Prostate gland (tissue), 2 donors: Measurements from ENCODE around the gene STK25. TPM values are rescaled to one million over a fixed set of nuclear protein-coding genes. Genes with fewer than 3 reads are reported as not detected.
A peak's percentile ranks its signal among the peaks of the same experiment; 100 is the strongest.
"Not testable (repeated sequence)": the region's sequence is repeated elsewhere in the genome, so short reads cannot be mapped to it uniquely, and the experiment has no call there.

ENCODE experiments used
- DNase-seq: peaks from one replicate; pipeline ENCODE4 v3.0.0-alpha.2; 2019; ENCODE audit warnings: low spot score
- H3K27ac ChIP-seq, 2 donors: fragments of 200-600 bp; sonication (generic); 2 replicates each; pipeline ENCODE4 v1.5.1; 2017 to 2019
- H3K27me3 ChIP-seq: fragments of 200-600 bp; sonication (generic); replicated peaks from 2 replicates; pipeline ENCODE4 v1.5.1; 2019; ENCODE audit not compliant: insufficient read depth
- H3K36me3 ChIP-seq, 2 donors: fragments of 200-600 bp; sonication (generic); 1 replicate in 1 of 2; 2 replicates in 1 of 2; pipeline versions ENCODE4 v1.5.1 to v1.8.1; 2017 to 2019
- H3K4me1 ChIP-seq: fragments of 200-600 bp; sonication (generic); replicated peaks from 2 replicates; pipeline ENCODE4 v1.5.1; 2019
- H3K4me3 ChIP-seq, 2 donors: fragments of 200-600 bp; sonication (generic); 2 replicates each; pipeline ENCODE4 v1.5.1; 2017 to 2019
- H3K9me3 ChIP-seq: fragments of 200-600 bp; sonication (generic); 2 replicates; pipeline ENCODE4 v1.5.1; 2017
- POLR2A ChIP-seq: fragments of 450-650 bp; IDR thresholded peaks from one replicate; pipeline ENCODE4 v1.6.1; 2016; ENCODE audit warnings: antibody characterized with exemption, mild to moderate bottlenecking
- POLR2AphosphoS5 ChIP-seq: sonication (generic); formaldehyde crosslinking; IDR thresholded peaks from one replicate; pipeline ENCODE4 v1.6.1; 2017; ENCODE audit warnings: antibody characterized with exemption
- WGBS: methylation state at CpG from one replicate; pipeline ENCODE4 v1.1.5; 2018; 5-methylcytosine and 5-hydroxymethylcytosine counted together
- intact Hi-C: fragments of 100-400 bp; cut with DNase I; formaldehyde crosslinking; loops from one replicate; pipeline ENCODE4 v1.14.2; 2022
- total RNA-seq, 2 donors: library from RNA; depleted of rRNA; stranded (reverse); fragments of >200 nt; gene quantifications; one replicate each; pipeline ENCODE4 v1.1.0, GENCODE V29; 2016
- TF ChIP-seq, protein P1 (sequence below), 4 experiments: fragments of 200-600 bp in 2 of 4; fragments of 450-650 bp in 2 of 4; sonication (generic) in 2 of 4; IDR thresholded peaks; 1 replicate in 3 of 4; 2 replicates in 1 of 4; pipeline ENCODE4 v1.5.1; 2016 to 2019; ENCODE audit warnings: antibody characterized with exemption in 4 of 4, mild to moderate bottlenecking in 2 of 4, moderate library complexity in 2 of 4

STK25 gene
- total RNA-seq, 2 donors from 2014 or later = 169 to 235 TPM

DNA sequence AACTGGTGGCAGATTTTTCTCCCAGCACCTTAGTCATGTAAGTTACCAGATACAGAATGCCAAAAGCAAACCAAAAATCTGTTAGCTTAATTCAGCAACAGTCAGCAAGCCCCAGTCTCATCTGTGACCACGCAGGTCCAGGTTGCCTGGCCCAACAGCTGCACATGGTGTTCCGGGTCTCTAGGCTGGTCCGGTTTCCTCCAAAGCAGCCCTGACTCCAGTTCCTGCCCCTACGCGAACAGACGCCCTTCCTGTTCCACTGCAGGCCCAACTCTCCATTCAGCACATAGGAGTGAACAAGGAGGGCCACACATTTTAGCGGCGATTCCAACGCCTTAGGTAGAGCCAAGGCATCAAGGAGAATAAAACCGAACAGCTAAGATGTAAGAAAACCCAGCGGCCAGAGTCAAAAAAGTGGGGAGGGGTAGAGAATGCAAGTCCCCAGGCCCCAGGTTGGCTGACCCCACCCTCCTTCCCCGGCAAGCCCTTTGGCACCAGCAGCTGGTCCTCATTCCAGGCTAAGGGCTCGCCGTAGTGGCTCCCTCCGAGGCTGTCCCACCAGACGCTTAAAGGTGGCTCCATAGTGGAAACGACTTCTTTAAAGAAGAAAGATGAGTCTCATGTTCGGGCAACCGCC is 1.5 kb downstream of the STK25 start:
- no peak for DNase-seq
- no peaks in the 10 kb centered on the region for H3K9me3 ChIP-seq
- no peaks in the 10 kb centered on the region for H3K36me3 ChIP-seq
- H3K27me3 ChIP-seq = no peaks in the 10 kb centered on the region
- peaks cover 4% of the 10 kb centered on the region for H3K4me1 ChIP-seq
- 37% methylated on average over 19 of the region's 19 CpGs for WGBS
- TF ChIP-seq, protein P1, sequence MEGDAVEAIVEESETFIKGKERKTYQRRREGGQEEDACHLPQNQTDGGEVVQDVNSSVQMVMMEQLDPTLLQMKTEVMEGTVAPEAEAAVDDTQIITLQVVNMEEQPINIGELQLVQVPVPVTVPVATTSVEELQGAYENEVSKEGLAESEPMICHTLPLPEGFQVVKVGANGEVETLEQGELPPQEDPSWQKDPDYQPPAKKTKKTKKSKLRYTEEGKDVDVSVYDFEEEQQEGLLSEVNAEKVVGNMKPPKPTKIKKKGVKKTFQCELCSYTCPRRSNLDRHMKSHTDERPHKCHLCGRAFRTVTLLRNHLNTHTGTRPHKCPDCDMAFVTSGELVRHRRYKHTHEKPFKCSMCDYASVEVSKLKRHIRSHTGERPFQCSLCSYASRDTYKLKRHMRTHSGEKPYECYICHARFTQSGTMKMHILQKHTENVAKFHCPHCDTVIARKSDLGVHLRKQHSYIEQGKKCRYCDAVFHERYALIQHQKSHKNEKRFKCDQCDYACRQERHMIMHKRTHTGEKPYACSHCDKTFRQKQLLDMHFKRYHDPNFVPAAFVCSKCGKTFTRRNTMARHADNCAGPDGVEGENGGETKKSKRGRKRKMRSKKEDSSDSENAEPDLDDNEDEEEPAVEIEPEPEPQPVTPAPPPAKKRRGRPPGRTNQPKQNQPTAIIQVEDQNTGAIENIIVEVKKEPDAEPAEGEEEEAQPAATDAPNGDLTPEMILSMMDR (IDR thresholded peaks at IDR 0.05) = no peak
- TF ChIP-seq POLR2A = no peak
- no peak for TF ChIP-seq POLR2AphosphoS5
- intact Hi-C loops = loop anchor here (5.0 to 10.0 kb wide), 2 partner anchors 152 to 190 kb away; partner anchors contain the start of genes FARP2, HDLBP and SEPTIN2
- no peak overlapping the region for H3K27ac ChIP-seq
- peak overlapping the region; percentile 96 for H3K4me3 ChIP-seq

DNA sequence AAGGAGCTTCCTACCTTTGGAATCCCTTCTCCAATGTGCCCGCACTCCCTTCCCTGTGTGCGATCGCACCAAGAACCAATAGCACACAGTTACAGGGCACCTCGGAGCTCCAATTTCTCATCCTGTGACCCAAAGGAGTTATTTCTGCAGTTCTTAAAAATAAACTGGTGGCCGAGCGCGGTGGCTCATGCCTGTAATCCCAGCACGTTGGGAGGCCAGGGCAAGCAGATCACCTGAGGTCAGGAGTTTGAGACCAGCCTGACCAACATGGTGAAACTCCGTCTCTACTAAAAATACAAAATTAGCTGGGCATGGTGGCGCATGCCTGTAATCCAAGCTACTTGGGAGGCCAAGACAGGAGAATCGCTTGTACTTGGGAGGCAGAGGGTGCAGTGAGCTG is 2.1 kb downstream of the STK25 start:
- 96% methylated on average over 11 of the region's 11 CpGs for WGBS
- not testable (repeated sequence) for H3K27me3 ChIP-seq

DNA sequence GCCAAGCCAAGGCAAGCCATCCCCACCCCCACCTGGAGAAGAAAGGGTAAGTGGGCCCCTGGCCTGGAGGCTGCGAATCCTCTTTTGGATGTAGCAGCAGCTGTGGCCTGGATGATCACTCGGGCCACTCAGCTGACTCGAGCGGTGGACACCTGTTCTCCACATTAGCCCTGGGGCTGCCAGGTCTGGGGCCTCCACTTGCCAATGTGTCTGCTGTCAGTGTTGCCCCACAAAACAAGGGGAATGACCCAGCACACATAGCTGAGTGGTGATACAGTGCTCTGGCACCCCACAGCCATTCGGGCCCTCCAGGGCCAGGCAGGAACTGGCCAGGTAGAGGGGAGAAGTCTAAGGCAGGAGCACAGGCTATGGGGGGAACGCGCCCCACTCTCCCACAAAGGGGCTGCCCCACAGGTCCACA is 2.6 kb downstream of the STK25 start:
- H3K36me3 ChIP-seq = no peaks in the 10 kb centered on the region
- H3K9me3 ChIP-seq = no peaks in the 10 kb centered on the region
- peaks cover 4% of the 10 kb centered on the region for H3K4me1 ChIP-seq
- no peak for DNase-seq
- H3K27ac ChIP-seq = no peak overlapping the region
- no peak overlapping the region for H3K4me3 ChIP-seq
- intact Hi-C loops = loop anchor here (5.0 to 10.0 kb wide), 2 partner anchors 151 to 188 kb away; partner anchors contain the start of genes FARP2, HDLBP and SEPTIN2
- TF ChIP-seq POLR2AphosphoS5 (no peak), POLR2A (no peak)
- TF ChIP-seq, protein P1 (IDR thresholded peaks at IDR 0.05) = no peak
- 89% methylated on average over 7 of the region's 7 CpGs for WGBS
- H3K27me3 ChIP-seq = no peaks in the 10 kb centered on the region

More for the DNA sequence above, 2.1 kb downstream of the STK25 start:
- not testable (repeated sequence) for H3K4me1 ChIP-seq, H3K9me3 ChIP-seq, DNase-seq, H3K27ac ChIP-seq, H3K4me3 ChIP-seq, H3K36me3 ChIP-seq
- intact Hi-C loops = loop anchor here (5.0 to 10.0 kb wide), 2 partner anchors 152 to 189 kb away; partner anchors contain the start of genes FARP2, HDLBP and SEPTIN2

DNA sequence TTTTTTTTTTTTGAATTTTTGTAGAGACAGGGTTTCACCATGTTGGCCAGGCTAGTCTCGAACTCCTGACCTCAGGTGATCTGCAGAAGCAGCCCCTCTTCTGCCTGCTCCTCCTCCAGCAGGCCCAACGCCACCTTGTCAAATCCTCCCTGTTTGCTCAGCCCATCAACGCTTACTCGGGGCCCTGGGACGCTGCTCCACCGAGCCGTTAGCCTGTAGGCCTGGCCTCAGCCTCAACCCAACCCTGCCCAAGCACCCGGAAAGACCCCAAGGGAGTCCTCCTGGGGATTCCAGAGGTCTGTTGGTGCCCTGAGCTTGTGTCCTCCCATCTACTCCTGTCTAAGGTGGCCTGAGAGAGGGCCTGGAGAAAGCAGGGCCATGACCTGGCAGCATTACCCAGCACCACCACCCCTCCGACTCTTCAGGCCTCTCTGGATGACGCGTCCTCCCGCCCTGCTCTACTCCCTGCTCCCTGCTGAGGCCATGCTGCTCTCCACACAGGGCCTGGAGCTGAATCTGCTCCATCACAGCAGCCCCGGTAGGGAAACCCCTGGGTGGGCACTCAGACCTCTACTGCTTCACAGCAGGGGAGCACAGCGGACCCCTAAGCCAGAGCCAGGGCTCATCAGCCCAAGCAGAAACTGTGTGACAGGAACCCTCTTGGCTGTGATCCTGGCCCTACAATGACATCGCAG is 3.2 kb downstream of the STK25 start:
- intact Hi-C loops = loop anchor here (5.0 to 10.0 kb wide), 2 partner anchors 150 to 188 kb away; partner anchors contain the start of genes FARP2, HDLBP and SEPTIN2
- Histone ChIP-seq H3K9me3 (no peaks in the 10 kb centered on the region), H3K36me3 (no peaks in the 10 kb centered on the region), H3K27ac (no peak overlapping the region), H3K4me3 (no peak overlapping the region), H3K4me1 (peaks cover 4% of the 10 kb centered on the region), H3K27me3 (no peaks in the 10 kb centered on the region)
- WGBS = 92% methylated on average over 15 of the region's 15 CpGs
- DNase-seq = no peak
- TF ChIP-seq, protein P1 (IDR thresholded peaks at IDR 0.05) = no peak
- TF ChIP-seq POLR2AphosphoS5 (no peak), POLR2A (no peak)

DNA sequence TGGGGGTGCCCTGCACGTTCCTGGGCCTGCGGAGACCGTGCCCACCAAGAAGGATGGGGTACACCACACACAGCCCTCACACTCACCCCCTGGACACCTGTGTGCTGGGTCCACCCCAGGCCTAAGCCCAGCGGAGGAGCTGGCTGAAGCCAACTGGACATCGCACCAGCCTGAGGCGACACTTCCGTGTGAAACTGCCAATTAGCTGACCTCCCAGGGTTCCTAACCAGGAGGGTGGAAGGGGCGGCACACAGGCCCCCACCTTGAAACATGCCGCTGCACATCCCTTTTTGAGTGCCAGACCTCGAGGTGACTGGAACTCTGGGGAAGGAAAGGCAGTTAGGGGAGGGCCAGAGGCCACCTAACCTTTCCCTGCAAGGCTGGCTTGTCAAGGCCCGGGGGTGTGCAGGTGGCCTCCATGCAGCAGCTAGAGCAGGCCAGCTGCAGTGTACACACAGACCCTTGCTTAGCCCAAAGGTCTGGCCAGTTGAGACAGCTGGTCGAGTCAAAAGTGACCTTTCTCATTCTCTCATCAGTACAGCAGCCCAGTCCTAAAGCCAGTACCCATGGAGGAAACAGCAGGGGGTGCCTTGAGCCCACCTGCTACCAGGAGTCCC is 4.5 kb downstream of the STK25 start:
- TF ChIP-seq POLR2A = no peak
- TF ChIP-seq, protein P1 (IDR thresholded peaks at IDR 0.05) = no peak
- DNase-seq = no peak
- H3K9me3 ChIP-seq = no peaks in the 10 kb centered on the region
- no peak overlapping the region for H3K27ac ChIP-seq
- H3K27me3 ChIP-seq = no peaks in the 10 kb centered on the region
- no peaks in the 10 kb centered on the region for H3K4me1 ChIP-seq
- no peaks in the 10 kb centered on the region for H3K36me3 ChIP-seq
- H3K4me3 ChIP-seq = no peak overlapping the region
- intact Hi-C loops = loop anchor here (10.0 kb wide), 1 partner anchor 149 kb away; the partner anchor contains the start of gene FARP2
- WGBS = 81% methylated on average over 12 of the region's 12 CpGs
